ENCODE data around the gene RMC1.
"Not testable (repeated sequence)": the region's sequence is repeated elsewhere in the genome, so short reads cannot be mapped to it uniquely, and the experiment has no call there.

RMC1 gene

GRCh38 chr18:23550898-23551297, 47.6 kb downstream of the RMC1 start:
- Histone ChIP-seq H3K9me3 (ENCODE audit: control insufficient read depth, low read length) (no peaks in the 10 kb centered on the region), H3K27ac (ENCODE audit: insufficient read depth, low read depth, low read length, poor library complexity, severe bottlenecking) (no peak overlapping the region), H3K27me3 (ENCODE audit: control insufficient read depth, insufficient read depth, low read length, poor library complexity, severe bottlenecking) (no peaks in the 10 kb centered on the region), H3K4me1 (ENCODE audit: control insufficient read depth, insufficient read depth, low read length) (no peaks in the 10 kb centered on the region), H3K4me3 (ENCODE audit: insufficient read depth, low read depth, low read length) (no peak overlapping the region), H3K36me3 (ENCODE audit: control insufficient read depth, insufficient read depth, low read length) (peaks cover 48% of the 10 kb centered on the region)

GRCh38 chr18:23551978-23552377, 48.7 kb downstream of the RMC1 start:
- WGBS, 2 experiments: 30 to 34% methylated on average over 3 of the region's 3 CpGs
- H3K4me3 ChIP-seq (ENCODE audit: insufficient read depth, low read depth, low read length): no peak overlapping the region
- peaks cover 52% of the 10 kb centered on the region for H3K36me3 ChIP-seq (ENCODE audit: control insufficient read depth, insufficient read depth, low read length)
- no peak overlapping the region for H3K27ac ChIP-seq (ENCODE audit: insufficient read depth, low read depth, low read length, poor library complexity, severe bottlenecking)
- no peaks in the 10 kb centered on the region for H3K9me3 ChIP-seq (ENCODE audit: control insufficient read depth, low read length)
- no peaks in the 10 kb centered on the region for H3K4me1 ChIP-seq (ENCODE audit: control insufficient read depth, insufficient read depth, low read length)
- H3K27me3 ChIP-seq (ENCODE audit: control insufficient read depth, insufficient read depth, low read length, poor library complexity, severe bottlenecking): no peaks in the 10 kb centered on the region

GRCh38 chr18:23552505-23552904, 49.2 kb downstream of the RMC1 start:
- Histone ChIP-seq H3K27ac (ENCODE audit: insufficient read depth, low read depth, low read length, poor library complexity, severe bottlenecking) (no peak overlapping the region), H3K4me1 (ENCODE audit: control insufficient read depth, insufficient read depth, low read length) (no peaks in the 10 kb centered on the region), H3K9me3 (ENCODE audit: control insufficient read depth, low read length) (no peaks in the 10 kb centered on the region), H3K27me3 (ENCODE audit: control insufficient read depth, insufficient read depth, low read length, poor library complexity, severe bottlenecking) (no peaks in the 10 kb centered on the region), H3K4me3 (ENCODE audit: insufficient read depth, low read depth, low read length) (no peak overlapping the region), H3K36me3 (ENCODE audit: control insufficient read depth, insufficient read depth, low read length) (peaks cover 48% of the 10 kb centered on the region)
- WGBS, 2 experiments: 87 to 88% methylated on average over 11 of the region's 11 CpGs

- 92 to 93% methylated on average over 6 of the region's 6 CpGs for WGBS, 2 experiments
- peaks cover 39% of the 10 kb centered on the region for H3K36me3 ChIP-seq (ENCODE audit: control insufficient read depth, insufficient read depth, low read length)
These were observed 50.6 kb downstream of the RMC1 start for GRCh38 chr18:23553887-23554286.

GRCh38 chr18:23556145-23556780, 53.0 kb downstream of the RMC1 start:
- Histone ChIP-seq H3K9me3 (ENCODE audit: control insufficient read depth, low read length) (no peaks in the 10 kb centered on the region), H3K36me3 (ENCODE audit: control insufficient read depth, insufficient read depth, low read length) (peaks cover 35% of the 10 kb centered on the region)

More at GRCh38 chr18:23553887-23554286, 50.6 kb downstream of the RMC1 start:
- no peaks in the 10 kb centered on the region for H3K27me3 ChIP-seq (ENCODE audit: control insufficient read depth, insufficient read depth, low read length, poor library complexity, severe bottlenecking)
- H3K27ac ChIP-seq (ENCODE audit: insufficient read depth, low read depth, low read length, poor library complexity, severe bottlenecking): no peak overlapping the region
- H3K9me3 ChIP-seq (ENCODE audit: control insufficient read depth, low read length): no peaks in the 10 kb centered on the region
- no peaks in the 10 kb centered on the region for H3K4me1 ChIP-seq (ENCODE audit: control insufficient read depth, insufficient read depth, low read length)
- no peak overlapping the region for H3K4me3 ChIP-seq (ENCODE audit: insufficient read depth, low read depth, low read length)

GRCh38 chr18:23557511-23557910, 54.2 kb downstream of the RMC1 start:
- H3K27ac ChIP-seq (ENCODE audit: insufficient read depth, low read depth, low read length, poor library complexity, severe bottlenecking); H3K4me1 ChIP-seq (ENCODE audit: control insufficient read depth, insufficient read depth, low read length); H3K9me3 ChIP-seq (ENCODE audit: control insufficient read depth, low read length); H3K4me3 ChIP-seq (ENCODE audit: insufficient read depth, low read depth, low read length); H3K27me3 ChIP-seq (ENCODE audit: control insufficient read depth, insufficient read depth, low read length, poor library complexity, severe bottlenecking): not testable (repeated sequence)
- peaks cover 27% of the 10 kb centered on the region for H3K36me3 ChIP-seq (ENCODE audit: control insufficient read depth, insufficient read depth, low read length)
- 89 to 92% methylated on average over 8 of the region's 8 CpGs for WGBS, 2 experiments

More at GRCh38 chr18:23556145-23556780, 53.0 kb downstream of the RMC1 start:
- H3K27ac ChIP-seq (ENCODE audit: insufficient read depth, low read depth, low read length, poor library complexity, severe bottlenecking): no peak overlapping the region
- H3K4me1 ChIP-seq (ENCODE audit: control insufficient read depth, insufficient read depth, low read length): no peaks in the 10 kb centered on the region
- H3K4me3 ChIP-seq (ENCODE audit: insufficient read depth, low read depth, low read length): no peak overlapping the region
- H3K27me3 ChIP-seq (ENCODE audit: control insufficient read depth, insufficient read depth, low read length, poor library complexity, severe bottlenecking): no peaks in the 10 kb centered on the region
- WGBS, 2 experiments: 89 to 93% methylated on average over 19 of the region's 19 CpGs

- H3K4me3 ChIP-seq (ENCODE audit: insufficient read depth, low read depth, low read length): no peak overlapping the region
- H3K4me1 ChIP-seq (ENCODE audit: control insufficient read depth, insufficient read depth, low read length): no peaks in the 10 kb centered on the region
- peaks cover 24% of the 10 kb centered on the region for H3K36me3 ChIP-seq (ENCODE audit: control insufficient read depth, insufficient read depth, low read length)
- H3K27ac ChIP-seq (ENCODE audit: insufficient read depth, low read depth, low read length, poor library complexity, severe bottlenecking): no peak overlapping the region
- H3K27me3 ChIP-seq (ENCODE audit: control insufficient read depth, insufficient read depth, low read length, poor library complexity, severe bottlenecking): no peaks in the 10 kb centered on the region
- H3K9me3 ChIP-seq (ENCODE audit: control insufficient read depth, low read length): no peaks in the 10 kb centered on the region
- 87 to 90% methylated on average over 4 of the region's 4 CpGs for WGBS, 2 experiments
These were observed 56.9 kb downstream of the RMC1 start for GRCh38 chr18:23560186-23560585.

- H3K9me3 ChIP-seq (ENCODE audit: control insufficient read depth, low read length): no peaks in the 10 kb centered on the region
- H3K27me3 ChIP-seq (ENCODE audit: control insufficient read depth, insufficient read depth, low read length, poor library complexity, severe bottlenecking): no peaks in the 10 kb centered on the region
- H3K27ac ChIP-seq (ENCODE audit: insufficient read depth, low read depth, low read length, poor library complexity, severe bottlenecking): no peak overlapping the region
- H3K4me3 ChIP-seq (ENCODE audit: insufficient read depth, low read depth, low read length): no peak overlapping the region
- H3K4me1 ChIP-seq (ENCODE audit: control insufficient read depth, insufficient read depth, low read length): no peaks in the 10 kb centered on the region
- 86 to 98% methylated on average over 2 of the region's 2 CpGs for WGBS, 2 experiments
- H3K36me3 ChIP-seq (ENCODE audit: control insufficient read depth, insufficient read depth, low read length): peaks cover 17% of the 10 kb centered on the region
These were observed 60.2 kb downstream of the RMC1 start for GRCh38 chr18:23563377-23564043.

- H3K36me3 ChIP-seq (ENCODE audit: control insufficient read depth, insufficient read depth, low read length): peaks cover 17% of the 10 kb centered on the region
These were observed 62.7 kb downstream of the RMC1 start for GRCh38 chr18:23565916-23566547.

GRCh38 chr18:23567671-23568070, 64.4 kb downstream of the RMC1 start:
- H3K36me3 ChIP-seq (ENCODE audit: control insufficient read depth, insufficient read depth, low read length): peaks cover 17% of the 10 kb centered on the region
- H3K27me3 ChIP-seq (ENCODE audit: control insufficient read depth, insufficient read depth, low read length, poor library complexity, severe bottlenecking): no peaks in the 10 kb centered on the region
- H3K27ac ChIP-seq (ENCODE audit: insufficient read depth, low read depth, low read length, poor library complexity, severe bottlenecking): no peak overlapping the region
- no peak overlapping the region for H3K4me3 ChIP-seq (ENCODE audit: insufficient read depth, low read depth, low read length)
- WGBS, 2 experiments: 93 to 96% methylated on average over 2 of the region's 3 CpGs
- no peaks in the 10 kb centered on the region for H3K4me1 ChIP-seq (ENCODE audit: control insufficient read depth, insufficient read depth, low read length)
- no peaks in the 10 kb centered on the region for H3K9me3 ChIP-seq (ENCODE audit: control insufficient read depth, low read length)

More at GRCh38 chr18:23565916-23566547, 62.7 kb downstream of the RMC1 start:
- H3K9me3 ChIP-seq (ENCODE audit: control insufficient read depth, low read length): no peaks in the 10 kb centered on the region
- H3K27me3 ChIP-seq (ENCODE audit: control insufficient read depth, insufficient read depth, low read length, poor library complexity, severe bottlenecking): no peaks in the 10 kb centered on the region
- no peak overlapping the region for H3K27ac ChIP-seq (ENCODE audit: insufficient read depth, low read depth, low read length, poor library complexity, severe bottlenecking)
- H3K4me1 ChIP-seq (ENCODE audit: control insufficient read depth, insufficient read depth, low read length): no peaks in the 10 kb centered on the region
- WGBS, 2 experiments: 89 to 98% methylated on average over 3 of the region's 3 CpGs
- no peak overlapping the region for H3K4me3 ChIP-seq (ENCODE audit: insufficient read depth, low read depth, low read length)

Data from ectodermal cell (in vitro differentiated cells).